Measurements from ENCODE around the gene PODXL2. TPM values are rescaled to one million over a fixed set of nuclear protein-coding genes. Genes with fewer than 3 reads are reported as not detected.

PODXL2 gene
- polyA plus RNA-seq, 1 experiment = 3.4 TPM

GRCh38 chr3:127663151-127663550, 34.2 kb downstream of the PODXL2 start:
- DNase-seq (ENCODE audit: low read depth) = no peak
- no peak overlapping the region for H3K4me3 ChIP-seq (ENCODE audit: low read depth, low read length)
- CTCF ChIA-PET = interaction anchor here (0.6 to 0.9 kb wide), 2 partner anchors 11 to 19 kb away, joined by 3 to 4 read pairs; no protein-coding TSS in a partner anchor
- POLR2A ChIA-PET = no interaction called here
- no peak for TF ChIP-seq CTCF (IDR thresholded peaks at IDR 0.05; ENCODE audit: insufficient read depth, low read depth, low read length)
- no peaks in the 10 kb centered on the region; the same call in 1 of the 2 replicates for H3K27me3 ChIP-seq (ENCODE audit: control insufficient read depth, insufficient read depth, low read length)
- no peaks in the 10 kb centered on the region for H3K36me3 ChIP-seq (ENCODE audit: control insufficient read depth, insufficient read depth, low read length)

GRCh38 chr3:127665165-127665564, 36.2 kb downstream of the PODXL2 start:
- ChIA-PET CTCF (no interaction called here), POLR2A (interaction anchor here (0.6 kb wide), 1 partner anchor 390 kb away, joined by 3 read pairs; no protein-coding TSS in a partner anchor)
- no peak overlapping the region for H3K4me3 ChIP-seq (ENCODE audit: low read depth, low read length)
- no peak for TF ChIP-seq CTCF (IDR thresholded peaks at IDR 0.05; ENCODE audit: insufficient read depth, low read depth, low read length)
- no peaks in the 10 kb centered on the region for H3K36me3 ChIP-seq (ENCODE audit: control insufficient read depth, insufficient read depth, low read length)
- DNase-seq (ENCODE audit: low read depth) = no peak
- H3K27me3 ChIP-seq (ENCODE audit: control insufficient read depth, insufficient read depth, low read length) = no peaks in the 10 kb centered on the region; the same call in 1 of the 2 replicates

- no peak for DNase-seq (ENCODE audit: low read depth)
- POLR2A ChIA-PET = interaction anchor here (0.6 kb wide), 1 partner anchor 390 kb away, joined by 3 read pairs; no protein-coding TSS in a partner anchor
- CTCF ChIA-PET = interaction anchor here (0.5 kb wide), 1 partner anchor 346 kb away, joined by 3 read pairs; no protein-coding TSS in a partner anchor
- no peaks in the 10 kb centered on the region for H3K36me3 ChIP-seq (ENCODE audit: control insufficient read depth, insufficient read depth, low read length)
- no peak for TF ChIP-seq CTCF (IDR thresholded peaks at IDR 0.05; ENCODE audit: insufficient read depth, low read depth, low read length)
- no peaks in the 10 kb centered on the region; the same call in 1 of the 2 replicates for H3K27me3 ChIP-seq (ENCODE audit: control insufficient read depth, insufficient read depth, low read length)
- no peak overlapping the region for H3K4me3 ChIP-seq (ENCODE audit: low read depth, low read length)
Observed at GRCh38 chr3:127665586-127665985, 36.6 kb downstream of the PODXL2 start.

GRCh38 chr3:127666676-127667075, 37.7 kb downstream of the PODXL2 start:
- TF ChIP-seq CTCF (IDR thresholded peaks at IDR 0.05; ENCODE audit: insufficient read depth, low read depth, low read length) = no peak
- CTCF ChIA-PET = no interaction called here

GRCh38 chr3:127667119-127667681, 38.2 kb downstream of the PODXL2 start:
- Histone ChIP-seq H3K36me3 (ENCODE audit: control insufficient read depth, insufficient read depth, low read length) (no peaks in the 10 kb centered on the region), H3K27me3 (ENCODE audit: control insufficient read depth, insufficient read depth, low read length) (no peaks in the 10 kb centered on the region; the same call in 1 of the 2 replicates), H3K4me3 (ENCODE audit: low read depth, low read length) (no peak overlapping the region)
- POLR2A ChIA-PET = no interaction called here
- DNase-seq (ENCODE audit: low read depth) = no peak
- TF ChIP-seq CTCF (IDR thresholded peaks at IDR 0.05; ENCODE audit: insufficient read depth, low read depth, low read length) = no peak
- CTCF ChIA-PET = interaction anchor here (1.2 kb wide), 1 partner anchor 30 kb away, joined by 6 read pairs; no protein-coding TSS in a partner anchor

More at GRCh38 chr3:127666676-127667075, 37.7 kb downstream of the PODXL2 start:
- H3K36me3 ChIP-seq (ENCODE audit: control insufficient read depth, insufficient read depth, low read length) = no peaks in the 10 kb centered on the region
- H3K4me3 ChIP-seq (ENCODE audit: low read depth, low read length) = no peak overlapping the region
- no peak for DNase-seq (ENCODE audit: low read depth)
- H3K27me3 ChIP-seq (ENCODE audit: control insufficient read depth, insufficient read depth, low read length) = no peaks in the 10 kb centered on the region; the same call in 1 of the 2 replicates
- POLR2A ChIA-PET = no interaction called here
